Spleen (tissue), 11 donors: Measurements from ENCODE around the gene DPF3. TPM values are rescaled to one million over a fixed set of nuclear protein-coding genes. Genes with fewer than 3 reads are reported as not detected.

Experiments used
- DNase-seq: peaks from one replicate; pipeline ENCODE4 v3.0.0-alpha.2; 2020
- H3K27ac ChIP-seq, 8 donors: fragments of 200-600 bp; sonication (generic) in 7 of 8; 1 replicate in 4 of 8; 2 replicates in 4 of 8; pipeline versions ENCODE4 v1.5.0 to v1.8.0; 2016 to 2021; ENCODE audit warnings: inconsistent platforms in 4 of 8, mild to moderate bottlenecking in 4 of 8, moderate library complexity in 1 of 8
- H3K27me3 ChIP-seq, 7 donors: fragments of 200-600 bp; sonication (generic) in 6 of 7; replicated peaks in 1 of 7; 1 replicate in 4 of 7; 2 replicates in 3 of 7; pipeline versions ENCODE4 v1.5.0 to v1.8.0; 2016 to 2021; ENCODE audit warnings: inconsistent platforms in 3 of 7, mild to moderate bottlenecking in 1 of 7
- H3K36me3 ChIP-seq, 6 donors: fragments of 200-600 bp; sonication (generic) in 5 of 6; 1 replicate in 4 of 6; 2 replicates in 2 of 6; pipeline versions ENCODE4 v1.5.0 to v1.8.0; 2016 to 2021; ENCODE audit warnings: inconsistent platforms in 2 of 6
- H3K4me1 ChIP-seq, 6 donors: fragments of 200-600 bp; sonication (generic) in 5 of 6; 1 replicate in 3 of 6; 2 replicates in 3 of 6; pipeline versions ENCODE4 v1.5.0 to v1.8.0; 2016 to 2021; ENCODE audit warnings: inconsistent platforms in 3 of 6
- H3K4me3 ChIP-seq, 8 donors: fragments of 200-600 bp; sonication (generic) in 7 of 8; 1 replicate in 4 of 8; 2 replicates in 4 of 8; pipeline versions ENCODE4 v1.5.0 to v1.8.0; 2016 to 2021; ENCODE audit warnings: inconsistent platforms in 4 of 8, mild to moderate bottlenecking in 4 of 8, moderate library complexity in 2 of 8
- H3K9me3 ChIP-seq, 8 donors: fragments of 200-600 bp; sonication (generic) in 7 of 8; 1 replicate in 4 of 8; 2 replicates in 4 of 8; pipeline versions ENCODE4 v1.5.0 to v1.8.0; 2016 to 2021; ENCODE audit warnings: inconsistent platforms in 4 of 8
- CTCF ChIP-seq, 11 experiments: fragments of 200-600 bp in 7 of 11; fragments of 450-650 bp in 4 of 11; sonication (generic) in 4 of 11; IDR thresholded peaks in 8 of 11; conservative IDR thresholded peaks in 3 of 11; 1 replicate in 7 of 11; 2 replicates in 4 of 11; pipeline versions ENCODE4 v1.4.0 to v1.8.0; 2016 to 2021; ENCODE audit warnings: antibody characterized with exemption in 11 of 11, inconsistent platforms in 4 of 11, mild to moderate bottlenecking in 1 of 11
- POLR2A ChIP-seq, 3 donors: fragments of 450-650 bp; IDR thresholded peaks; one replicate each; pipeline ENCODE4 v1.5.1; 2017; ENCODE audit warnings: antibody characterized with exemption in 3 of 3, mild to moderate bottlenecking in 1 of 3
- POLR2AphosphoS5 ChIP-seq, 3 donors: sonication (generic); formaldehyde crosslinking; IDR thresholded peaks; one replicate each; pipeline ENCODE4 v1.5.1; 2017; ENCODE audit warnings: antibody characterized with exemption in 3 of 3
- WGBS, 5 donors: extraction: QIAGEN DNeasy Blood & Tissue Kit in 3 of 5; methylation state at CpG; one replicate each; pipeline versions ENCODE4 v1.1.5 to v1.1.7; 2013 to 2018; 5-methylcytosine and 5-hydroxymethylcytosine counted together
- intact Hi-C: fragments of 100-400 bp; cut with DNase I; formaldehyde crosslinking; loops from one replicate; pipeline ENCODE4 v1.15.0; 2023; ENCODE audit warnings: low total_unique reads
- polyA plus RNA-seq, 3 donors: library from polyadenylated mRNA; stranded (reverse); fragments of 200-250 nt; gene quantifications; one replicate each; pipeline ENCODE4 v1.2.1, GENCODE V29; 2013
- total RNA-seq, 7 donors: library from RNA; depleted of rRNA in 3 of 7; stranded (reverse); fragments of >200 nt in 3 of 7; fragmentation: NEBNext Ultra II Directional in 4 of 7; extraction: Animal tissue kit (Norgen Biotek cat#: 25700) in 4 of 7; gene quantifications; one replicate each; pipeline versions ENCODE4 v1.1.0 to v1.2.1, GENCODE V29; 2016 to 2021
- donor health status: healthy with polysubstance abuse.
- donor health status: DM: no; HTN: no; CAD: no; lungs with moderate emphysema.
- donor health status: DM: no; HTN: no; CAD: no.
- donor health status: Bipolar disorder and iron deficiency.
- donor health status: healthy.
- donor health status: DM: no; HTN: no; CAD: no.
- donor health status: DM: yes; HTN: yes; CAD: no.

The DPF3 gene
- total and polyA plus RNA-seq, 10 donors: 0.76 to 8.9 (median 3.0) TPM

GRCh38 chr14:72682188-72682587 lies 211.7 kb downstream of the DPF3 start:
- Histone ChIP-seq H3K4me1 (no peaks in the 10 kb centered on the region), H3K27me3 (no peaks in the 10 kb centered on the region), H3K36me3 (no peaks in the 10 kb centered on the region), H3K9me3 (peaks cover 0 to 6% (median 0%) of the 10 kb centered on the region in 8 donors), H3K4me3 (no peak overlapping the region), H3K27ac (no peak overlapping the region)
- intact Hi-C loops: no loop called here
- DNase-seq: no peak
- TF ChIP-seq POLR2AphosphoS5 (IDR thresholded peaks at IDR 0.05) (no peak), POLR2A (IDR thresholded peaks at IDR 0.05) (no peak), CTCF (IDR thresholded peaks at IDR 0.05 in 8 of 11, conservative IDR thresholded peaks at IDR 0.05 in 3 of 11) (no peak)
- 88 to 95% (median 93%) methylated on average over 5 of the region's 5 CpGs for WGBS, 5 donors

GRCh38 chr14:72680853-72681640 lies 212.9 kb downstream of the DPF3 start:
- Histone ChIP-seq H3K9me3 (peaks cover 0 to 6% (median 0%) of the 10 kb centered on the region in 8 donors), H3K27ac (no peak overlapping the region), H3K4me3 (no peak overlapping the region), H3K27me3 (no peaks in the 10 kb centered on the region), H3K4me1 (no peaks in the 10 kb centered on the region), H3K36me3 (no peaks in the 10 kb centered on the region)
- intact Hi-C loops: no loop called here
- WGBS, 5 donors: 90 to 96% (median 93%) methylated on average over 7 of the region's 7 CpGs
- no peak for TF ChIP-seq POLR2AphosphoS5 (IDR thresholded peaks at IDR 0.05)
- TF ChIP-seq POLR2A (IDR thresholded peaks at IDR 0.05): no peak
- TF ChIP-seq CTCF (IDR thresholded peaks at IDR 0.05 in 8 of 11, conservative IDR thresholded peaks at IDR 0.05 in 3 of 11): no peak
- no peak for DNase-seq

- TF ChIP-seq POLR2AphosphoS5 (IDR thresholded peaks at IDR 0.05) (no peak), CTCF (IDR thresholded peaks at IDR 0.05 in 8 of 11, conservative IDR thresholded peaks at IDR 0.05 in 3 of 11) (no peak), POLR2A (IDR thresholded peaks at IDR 0.05) (no peak)
- H3K27me3 ChIP-seq: no peaks in the 10 kb centered on the region
- H3K4me3 ChIP-seq: no peak overlapping the region
- H3K36me3 ChIP-seq: no peaks in the 10 kb centered on the region
- DNase-seq: no peak
- H3K27ac ChIP-seq: no peak overlapping the region
- peaks cover 0 to under 1% (median 0%) of the 10 kb centered on the region in 8 donors for H3K9me3 ChIP-seq
- peaks cover 0 to 13% (median 1%) of the 10 kb centered on the region in 6 donors for H3K4me1 ChIP-seq
- 76 to 92% (median 84%) methylated on average over 27 of the region's 27 CpGs for WGBS, 5 donors
- intact Hi-C loops: no loop called here
Observed at GRCh38 chr14:72679536-72680151, 214.3 kb downstream of the DPF3 start.

GRCh38 chr14:72679141-72679535 lies 214.8 kb downstream of the DPF3 start:
- DNase-seq: no peak
- H3K27ac ChIP-seq: no peak overlapping the region
- H3K36me3 ChIP-seq: no peaks in the 10 kb centered on the region
- H3K9me3 ChIP-seq: no peaks in the 10 kb centered on the region
- H3K4me1 ChIP-seq: peaks cover 0 to 13% (median 1%) of the 10 kb centered on the region in 6 donors
- TF ChIP-seq CTCF (IDR thresholded peaks at IDR 0.05 in 8 of 11, conservative IDR thresholded peaks at IDR 0.05 in 3 of 11) (no peak), POLR2A (IDR thresholded peaks at IDR 0.05) (no peak), POLR2AphosphoS5 (IDR thresholded peaks at IDR 0.05) (no peak)
- WGBS, 5 donors: 66 to 74% (median 69%) methylated on average over 12 to 14 of the region's 14 CpGs
- H3K4me3 ChIP-seq: no peak overlapping the region
- H3K27me3 ChIP-seq: no peaks in the 10 kb centered on the region
- intact Hi-C loops: no loop called here
